GM18907 (cell line): Measurements from ENCODE around the gene AP1G2.
"Not testable (repeated sequence)": the region's sequence is repeated elsewhere in the genome, so short reads cannot be mapped to it uniquely, and the experiment has no call there.

Experiments used
- ATAC-seq: cut with Tn5 transposase; IDR thresholded peaks from one replicate; pipeline ENCODE4 v1.9.1; 2021; ENCODE audit warnings: mild to moderate bottlenecking, moderate library complexity; ENCODE audit not compliant: unreplicated experiment

The AP1G2 gene

GRCh38 chr14:23600322-23600707, 32.7 kb upstream of the AP1G2 start:
- no peak for ATAC-seq

GRCh38 chr14:23594191-23594590, 26.6 kb upstream of the AP1G2 start:
- ATAC-seq: not testable (repeated sequence)

GRCh38 chr14:23590198-23590597, 22.6 kb upstream of the AP1G2 start:
- ATAC-seq: no peak

GRCh38 chr14:23589606-23590005, 22.0 kb upstream of the AP1G2 start:
- peak; percentile 11 for ATAC-seq

- ATAC-seq: peak; percentile 99
Observed at GRCh38 chr14:23588884-23589598, 21.4 kb upstream of the AP1G2 start.

- not testable (repeated sequence) for ATAC-seq
Observed at GRCh38 chr14:23584527-23585203, 17.1 kb upstream of the AP1G2 start.

GRCh38 chr14:23583761-23584526, 16.4 kb upstream of the AP1G2 start:
- not testable (repeated sequence) for ATAC-seq

- ATAC-seq: no peak
Observed at GRCh38 chr14:23582906-23583760, 15.5 kb upstream of the AP1G2 start.

GRCh38 chr14:23580948-23581281, 13.3 kb upstream of the AP1G2 start:
- no peak for ATAC-seq

GRCh38 chr14:23580152-23580926, 12.7 kb upstream of the AP1G2 start:
- ATAC-seq: no peak

- no peak for ATAC-seq
Observed at GRCh38 chr14:23579739-23580138, 12.1 kb upstream of the AP1G2 start.

GRCh38 chr14:23579311-23579630, 11.7 kb upstream of the AP1G2 start:
- ATAC-seq: no peak

GRCh38 chr14:23578560-23579310, 11.1 kb upstream of the AP1G2 start, which contains the start of gene JPH4:
JPH4 (minus strand) TSS chr14:23578790; CDS start chr14:23577453, 1,337 bp downstream.
- ATAC-seq: no peak

- no peak for ATAC-seq
Observed at GRCh38 chr14:23577710-23578392, 10.3 kb upstream of the AP1G2 start.

GRCh38 chr14:23577004-23577681, 9.6 kb upstream of the AP1G2 start:
- no peak for ATAC-seq

GRCh38 chr14:23573384-23574015, 5.9 kb upstream of the AP1G2 start:
- ATAC-seq: no peak

- no peak for ATAC-seq
Observed at GRCh38 chr14:23572836-23573235, 5.2 kb upstream of the AP1G2 start.

- ATAC-seq: no peak
Observed at GRCh38 chr14:23572524-23572828, 4.9 kb upstream of the AP1G2 start.
